Caco-2 (cell line): Measurements from ENCODE around the gene LILRB1. TPM values are rescaled to one million over a fixed set of nuclear protein-coding genes. Genes with fewer than 3 reads are reported as not detected.
"Not testable (repeated sequence)": the region's sequence is repeated elsewhere in the genome, so short reads cannot be mapped to it uniquely, and the experiment has no call there.

Experiments used
- BruUV-seq: library from RNA; stranded (reverse); fragments of 400-500 nt; replicated peaks from 2 replicates; lab custom pipeline; 2021; lab: Mats Ljungman, UMichigan
- CTCF ChIA-PET: fragments of 300-600 bp; sonication (Branson Sonifier 250); formaldehyde crosslinking; loops from one replicate; lab custom pipeline; 2022; ENCODE audit warnings: antibody characterized with exemption; lab: Charles Lee
- POLR2A ChIA-PET: fragments of 300-600 bp; sonication (Branson Sonifier 250); formaldehyde crosslinking; loops from one replicate; lab custom pipeline; 2022; ENCODE audit warnings: antibody characterized with exemption; lab: Charles Lee
- DNase-seq, 2 experiments: peaks; one replicate each; pipeline versions ENCODE4 v3.0.0 to v3.0.0-alpha.2; 2020 to 2022
- H3K27me3 ChIP-seq: replicated peaks from 2 replicates; pipeline ENCODE4 v1.6.0; 2011; ENCODE audit warnings: low read length; ENCODE audit not compliant: control insufficient read depth, insufficient read depth
- H3K36me3 ChIP-seq: 2 replicates; pipeline ENCODE4 v1.5.1; 2011; ENCODE audit warnings: low read length; ENCODE audit not compliant: control insufficient read depth, insufficient read depth
- H3K4me1 ChIP-seq: fragments of 250-450 bp; sonication (Bioruptor Pico); 2 replicates; pipeline ENCODE4 v1.5.1; 2020; ENCODE audit warnings: mild to moderate bottlenecking
- H3K4me3 ChIP-seq: 2 replicates; pipeline ENCODE4 v1.5.1; 2011; ENCODE audit warnings: low read depth, mild to moderate bottlenecking, control low read depth, low read length
- H3K9me3 ChIP-seq: fragments of 250-450 bp; sonication (Bioruptor Pico); 2 replicates; pipeline ENCODE4 v1.5.1; 2020; ENCODE audit warnings: mild to moderate bottlenecking, moderate library complexity
- H3K27ac Mint-ChIP-seq: one replicate; pipeline ENCODE4 v1.8.0; 2022; ENCODE audit warnings: mixed read lengths; ENCODE audit not compliant: unreplicated experiment
- H3K27me3 Mint-ChIP-seq: one replicate; pipeline ENCODE4 v1.8.0; 2022; ENCODE audit warnings: mixed read lengths; ENCODE audit not compliant: insufficient read depth, unreplicated experiment
- H3K36me3 Mint-ChIP-seq: one replicate; pipeline ENCODE4 v1.8.0; 2022; ENCODE audit warnings: mild to moderate bottlenecking, mixed read lengths; ENCODE audit not compliant: insufficient read depth, unreplicated experiment
- H3K4me1 Mint-ChIP-seq: one replicate; pipeline ENCODE4 v1.8.0; 2022; ENCODE audit warnings: low read depth, mixed read lengths; ENCODE audit not compliant: unreplicated experiment
- H3K4me3 Mint-ChIP-seq: one replicate; pipeline ENCODE4 v1.8.0; 2022; ENCODE audit warnings: mild to moderate bottlenecking, moderate library complexity, mixed read lengths; ENCODE audit not compliant: unreplicated experiment
- H3K9me3 Mint-ChIP-seq: one replicate; pipeline ENCODE4 v1.8.0; 2022; ENCODE audit warnings: mixed read lengths; ENCODE audit not compliant: unreplicated experiment
- intact Hi-C: fragments of 100-400 bp; cut with micrococcal nuclease; formaldehyde crosslinking; loops from one replicate; pipeline ENCODE4 v1.10.0; 2022; ENCODE audit not compliant: unreplicated experiment
- total RNA-seq: library from RNA; stranded (reverse); gene quantifications from 2 replicates; pipeline ENCODE4 v1.2.3, GENCODE V29; 2022
- TF ChIP-seq, protein P1 (sequence below), 2 experiments: fragments of 200-600 bp in 1 of 2; IDR thresholded peaks; 1 replicate in 1 of 2; 2 replicates in 1 of 2; pipeline versions ENCODE4 v1.5.1 to v1.8.0; 2011 to 2022; ENCODE audit warnings: antibody characterized with exemption in 1 of 2, control low read depth in 1 of 2, inconsistent platforms in 1 of 2, low read depth in 1 of 2, low read length in 1 of 2, mild to moderate bottlenecking in 1 of 2, moderate library complexity in 1 of 2; ENCODE audit not compliant: insufficient read depth in 1 of 2, severe bottlenecking in 1 of 2, unreplicated experiment in 1 of 2

Gene LILRB1
- total RNA-seq, 1 experiment from 2014 or later = not detected

DNA sequence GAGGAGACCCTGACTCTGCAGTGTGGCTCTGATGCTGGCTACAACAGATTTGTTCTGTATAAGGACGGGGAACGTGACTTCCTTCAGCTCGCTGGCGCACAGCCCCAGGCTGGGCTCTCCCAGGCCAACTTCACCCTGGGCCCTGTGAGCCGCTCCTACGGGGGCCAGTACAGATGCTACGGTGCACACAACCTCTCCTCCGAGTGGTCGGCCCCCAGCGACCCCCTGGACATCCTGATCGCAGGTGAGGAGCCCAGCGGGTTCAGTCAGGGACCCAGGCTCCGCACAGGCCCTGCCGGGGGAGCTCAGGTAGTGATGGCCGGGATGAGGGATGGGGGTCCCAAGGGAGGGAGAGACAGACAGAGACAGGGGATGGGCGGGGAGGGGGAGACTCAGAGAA lies 2.2 kb downstream of the LILRB1 start:
- H3K4me1 Mint-ChIP-seq, H3K9me3 ChIP-seq, H3K9me3 Mint-ChIP-seq: not testable (repeated sequence)

DNA sequence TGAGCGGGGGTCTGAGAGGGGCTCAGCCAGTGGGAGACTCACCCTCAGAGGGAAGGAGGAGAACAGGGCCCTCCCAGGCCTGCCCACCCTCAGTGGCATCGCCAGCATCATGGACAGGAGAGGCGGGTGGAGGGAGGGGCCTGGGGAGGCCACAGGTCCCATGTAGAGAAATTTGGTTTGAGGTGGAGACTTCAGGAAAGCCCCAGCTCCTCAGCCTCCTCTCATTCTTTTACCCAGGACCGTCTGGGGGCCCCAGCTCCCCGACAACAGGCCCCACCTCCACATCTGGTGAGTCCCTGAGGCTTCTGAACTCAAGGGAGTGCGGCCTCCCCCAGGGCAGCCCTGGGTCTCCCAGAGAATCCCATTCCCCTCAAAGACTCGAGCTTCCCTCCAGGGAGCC lies 3.1 kb downstream of the LILRB1 start:
- BruUV-seq = no TSS peak
- Histone ChIP-seq H3K36me3 (no peaks in the 10 kb centered on the region), H3K4me1 (no peaks in the 10 kb centered on the region), H3K4me3 (no peak overlapping the region), H3K27me3 (no peaks in the 10 kb centered on the region; the same call in 1 of the 2 replicates), H3K9me3 (no peaks in the 10 kb centered on the region)
- H3K9me3 Mint-ChIP-seq = no peaks in the 10 kb centered on the region
- TF ChIP-seq, protein P1, sequence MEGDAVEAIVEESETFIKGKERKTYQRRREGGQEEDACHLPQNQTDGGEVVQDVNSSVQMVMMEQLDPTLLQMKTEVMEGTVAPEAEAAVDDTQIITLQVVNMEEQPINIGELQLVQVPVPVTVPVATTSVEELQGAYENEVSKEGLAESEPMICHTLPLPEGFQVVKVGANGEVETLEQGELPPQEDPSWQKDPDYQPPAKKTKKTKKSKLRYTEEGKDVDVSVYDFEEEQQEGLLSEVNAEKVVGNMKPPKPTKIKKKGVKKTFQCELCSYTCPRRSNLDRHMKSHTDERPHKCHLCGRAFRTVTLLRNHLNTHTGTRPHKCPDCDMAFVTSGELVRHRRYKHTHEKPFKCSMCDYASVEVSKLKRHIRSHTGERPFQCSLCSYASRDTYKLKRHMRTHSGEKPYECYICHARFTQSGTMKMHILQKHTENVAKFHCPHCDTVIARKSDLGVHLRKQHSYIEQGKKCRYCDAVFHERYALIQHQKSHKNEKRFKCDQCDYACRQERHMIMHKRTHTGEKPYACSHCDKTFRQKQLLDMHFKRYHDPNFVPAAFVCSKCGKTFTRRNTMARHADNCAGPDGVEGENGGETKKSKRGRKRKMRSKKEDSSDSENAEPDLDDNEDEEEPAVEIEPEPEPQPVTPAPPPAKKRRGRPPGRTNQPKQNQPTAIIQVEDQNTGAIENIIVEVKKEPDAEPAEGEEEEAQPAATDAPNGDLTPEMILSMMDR (IDR thresholded peaks at IDR 0.05; ENCODE audit: insufficient read depth in 1 of 2, low read depth in 1 of 2, low read length in 1 of 2, severe bottlenecking in 1 of 2, unreplicated experiment in 1 of 2) = no peak
- no peak overlapping the region for H3K27ac Mint-ChIP-seq
- CTCF ChIA-PET = no interaction called here
- H3K36me3 Mint-ChIP-seq = no peaks in the 10 kb centered on the region
- no peak for DNase-seq
- POLR2A ChIA-PET = no interaction called here
- no peak overlapping the region for H3K4me3 Mint-ChIP-seq
- H3K4me1 Mint-ChIP-seq = no peaks in the 10 kb centered on the region
- peaks cover 20% of the 10 kb centered on the region for H3K27me3 Mint-ChIP-seq
- intact Hi-C loops = loop anchor here (5.0 kb wide), 1 partner anchor 336 kb away; no protein-coding TSS in a partner anchor

More for the DNA sequence above, 2.2 kb downstream of the LILRB1 start:
- BruUV-seq, H3K27me3 ChIP-seq, POLR2A ChIA-PET, CTCF ChIA-PET, H3K27ac Mint-ChIP-seq, H3K4me3 Mint-ChIP-seq, H3K36me3 Mint-ChIP-seq, H3K4me3 ChIP-seq, H3K36me3 ChIP-seq, DNase-seq, H3K4me1 ChIP-seq: not testable (repeated sequence)
- peaks cover 19% of the 10 kb centered on the region for H3K27me3 Mint-ChIP-seq
- intact Hi-C loops = loop anchor here (5.0 kb wide), 1 partner anchor 335 kb away; no protein-coding TSS in a partner anchor

DNA sequence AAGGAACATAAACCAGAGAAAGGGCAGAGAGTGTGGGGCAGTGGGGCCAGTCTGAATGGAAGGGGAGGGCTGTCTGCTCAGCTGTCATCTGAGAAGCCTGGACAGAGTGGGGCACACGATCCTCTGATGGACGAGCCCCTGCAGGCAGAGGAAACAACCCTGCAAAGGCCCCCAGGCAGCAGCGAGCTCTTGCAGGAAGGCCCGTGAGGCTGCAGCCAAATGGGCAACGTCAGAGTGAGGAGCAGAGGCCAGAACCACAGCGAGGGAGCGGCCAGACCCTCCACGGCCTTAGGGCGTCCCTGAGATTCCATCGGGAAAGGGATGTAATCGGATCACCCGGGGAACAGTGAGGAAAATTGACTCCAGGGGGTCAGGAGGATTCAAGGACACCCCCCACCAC lies 5.8 kb downstream of the LILRB1 start:
- POLR2A ChIA-PET, DNase-seq, H3K4me3 ChIP-seq, CTCF ChIA-PET, intact Hi-C loops, BruUV-seq, H3K4me1 ChIP-seq, H3K27me3 ChIP-seq, H3K9me3 Mint-ChIP-seq, H3K9me3 ChIP-seq, H3K4me1 Mint-ChIP-seq, H3K36me3 Mint-ChIP-seq, H3K27ac Mint-ChIP-seq, H3K36me3 ChIP-seq, H3K4me3 Mint-ChIP-seq: not testable (repeated sequence)
- H3K27me3 Mint-ChIP-seq = peaks cover 26% of the 10 kb centered on the region

DNA sequence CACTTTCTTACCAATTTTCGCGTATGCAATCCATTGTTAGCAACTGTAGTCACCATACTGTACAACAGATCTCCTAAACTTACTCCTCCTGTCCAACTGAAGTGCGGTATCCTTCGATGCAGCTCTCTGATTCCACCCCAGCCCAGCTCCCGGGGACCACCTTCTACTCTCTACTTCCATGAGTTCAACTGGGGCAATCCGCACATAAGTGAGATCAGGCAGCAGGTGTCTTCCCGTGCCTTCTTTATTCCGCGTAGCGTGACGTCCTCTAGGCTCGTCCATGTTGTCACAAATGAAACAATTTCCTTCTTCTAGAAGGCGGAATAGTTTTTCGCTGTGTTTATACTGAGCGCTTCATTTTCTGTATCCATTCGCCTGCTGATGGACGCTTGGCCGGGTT lies 8.4 kb downstream of the LILRB1 start:
- Mint-ChIP-seq H3K36me3 (no peaks in the 10 kb centered on the region), H3K27ac (no peak overlapping the region), H3K4me1 (no peaks in the 10 kb centered on the region), H3K4me3 (no peak overlapping the region), H3K27me3 (peaks cover 25% of the 10 kb centered on the region), H3K9me3 (no peaks in the 10 kb centered on the region)
- no peaks in the 10 kb centered on the region for H3K9me3 ChIP-seq
- H3K36me3 ChIP-seq = no peaks in the 10 kb centered on the region
- H3K4me1 ChIP-seq = no peaks in the 10 kb centered on the region
- TF ChIP-seq, protein P1 (IDR thresholded peaks at IDR 0.05; ENCODE audit: insufficient read depth in 1 of 2, low read depth in 1 of 2, low read length in 1 of 2, severe bottlenecking in 1 of 2, unreplicated experiment in 1 of 2) = no peak
- no peaks in the 10 kb centered on the region for H3K27me3 ChIP-seq
- no TSS peak for BruUV-seq
- ChIA-PET POLR2A (no interaction called here), CTCF (no interaction called here)
- DNase-seq = no peak
- no peak overlapping the region for H3K4me3 ChIP-seq
- intact Hi-C loops = no loop called here

DNA sequence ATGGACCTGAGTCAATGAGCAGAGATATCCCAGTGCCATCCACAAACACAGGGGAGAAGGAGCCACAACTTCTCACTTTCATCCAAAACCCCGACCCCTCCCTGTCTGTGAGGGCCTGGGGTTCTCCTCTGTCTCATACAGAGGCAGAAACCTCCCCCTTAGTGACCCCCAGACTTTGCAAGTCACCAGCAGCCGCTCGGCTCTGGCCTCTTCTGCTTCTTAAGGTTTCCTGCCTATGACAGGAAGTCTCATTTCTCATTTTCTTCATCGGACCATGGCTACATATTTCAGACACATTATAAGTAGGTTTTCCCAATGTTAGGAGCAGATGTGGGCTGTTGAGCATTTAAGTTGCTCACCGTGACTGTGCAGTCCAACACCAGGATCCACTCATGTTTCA lies 12.7 kb downstream of the LILRB1 start:
- POLR2A ChIA-PET, H3K4me3 ChIP-seq, H3K4me1 Mint-ChIP-seq, H3K9me3 Mint-ChIP-seq, H3K36me3 Mint-ChIP-seq, H3K27me3 ChIP-seq, CTCF ChIA-PET, H3K4me3 Mint-ChIP-seq, DNase-seq, H3K27ac Mint-ChIP-seq, intact Hi-C loops, H3K4me1 ChIP-seq, H3K9me3 ChIP-seq, H3K36me3 ChIP-seq, BruUV-seq: not testable (repeated sequence)
- peaks cover 18% of the 10 kb centered on the region for H3K27me3 Mint-ChIP-seq

DNA sequence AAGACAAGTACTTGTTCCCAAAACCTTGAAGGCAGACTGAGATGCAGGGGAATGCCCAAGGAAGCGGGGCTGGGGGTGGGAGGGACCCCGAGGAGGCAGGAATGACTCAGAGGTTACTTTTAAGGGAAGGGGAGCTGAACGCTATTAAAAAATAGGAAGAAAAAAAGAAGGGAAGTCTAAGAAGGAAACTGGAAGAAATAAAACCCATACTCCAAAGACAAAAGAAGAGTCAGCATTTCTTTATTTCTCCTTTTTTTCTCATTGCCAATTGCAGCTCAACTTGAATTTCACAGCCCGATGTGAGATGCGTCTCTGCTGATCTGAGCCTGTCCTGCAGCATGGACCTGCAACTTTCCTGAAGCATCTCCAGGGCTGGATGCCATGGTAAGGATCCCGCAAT lies 13.3 kb downstream of the LILRB1 start:
- H3K27me3 ChIP-seq, H3K36me3 Mint-ChIP-seq, H3K9me3 Mint-ChIP-seq, H3K27ac Mint-ChIP-seq, H3K36me3 ChIP-seq, H3K4me1 ChIP-seq, H3K9me3 ChIP-seq, CTCF ChIA-PET, BruUV-seq, H3K4me3 ChIP-seq, intact Hi-C loops, POLR2A ChIA-PET, H3K4me1 Mint-ChIP-seq, H3K4me3 Mint-ChIP-seq, DNase-seq: not testable (repeated sequence)
- H3K27me3 Mint-ChIP-seq = peaks cover 20% of the 10 kb centered on the region
